Upper lobe of left lung (tissue), 6 donors: ENCODE measurements around the gene SLC22A13. TPM values are rescaled to one million over a fixed set of nuclear protein-coding genes. Genes with fewer than 3 reads are reported as not detected.

Experiments
- ATAC-seq, 2 donors: fragments of 200-7000 bp; cut with Tn5 transposase; one replicate each; pipeline ENCODE4 v1.9.1; 2022; ENCODE audit warnings: mild to moderate bottlenecking in 2 of 2, moderate library complexity in 2 of 2; ENCODE audit not compliant: low FRiP score in 2 of 2
- DNase-seq, 2 donors: peaks; one replicate each; pipeline ENCODE4 v3.0.0-alpha.2; 2019 to 2020
- H3K27ac ChIP-seq, 4 donors: fragments of 200-600 bp; sonication (generic); one replicate each; pipeline ENCODE4 v1.5.1; 2016 to 2019
- H3K27me3 ChIP-seq, 4 donors: fragments of 200-600 bp; sonication (generic); one replicate each; pipeline ENCODE4 v1.5.1; 2017 to 2019
- H3K36me3 ChIP-seq, 4 donors: fragments of 200-600 bp; sonication (generic); one replicate each; pipeline ENCODE4 v1.5.1; 2016 to 2019
- H3K4me1 ChIP-seq, 4 donors: fragments of 200-600 bp; sonication (generic); one replicate each; pipeline ENCODE4 v1.5.1; 2018 to 2019
- H3K4me3 ChIP-seq, 4 donors: fragments of 200-600 bp; sonication (generic); one replicate each; pipeline ENCODE4 v1.5.1; 2017 to 2019; ENCODE audit warnings: mild to moderate bottlenecking in 2 of 4, moderate library complexity in 1 of 4
- H3K9me3 ChIP-seq, 4 donors: fragments of 200-600 bp; sonication (generic); one replicate each; pipeline ENCODE4 v1.5.1; 2018 to 2019
- EP300 ChIP-seq, 4 donors: sonication (generic); formaldehyde crosslinking; IDR thresholded peaks; one replicate each; pipeline ENCODE4 v1.5.1; 2017; ENCODE audit warnings: antibody characterized with exemption in 4 of 4, control low read depth in 2 of 4
- POLR2A ChIP-seq, 4 donors: fragments of 450-650 bp; IDR thresholded peaks; one replicate each; pipeline ENCODE4 v1.5.1; 2016 to 2017; ENCODE audit warnings: antibody characterized with exemption in 4 of 4, mild to moderate bottlenecking in 2 of 4
- POLR2AphosphoS5 ChIP-seq, 2 donors: sonication (generic); formaldehyde crosslinking; IDR thresholded peaks; one replicate each; pipeline ENCODE4 v1.5.1; 2017; ENCODE audit warnings: antibody characterized with exemption in 2 of 2
- WGBS, 2 donors: methylation state at CpG; one replicate each; pipeline ENCODE4 v1.1.5; 2017 to 2018; 5-methylcytosine and 5-hydroxymethylcytosine counted together
- total RNA-seq, 6 donors: library from RNA; depleted of rRNA in 4 of 6; stranded (reverse); fragments of >200 nt in 4 of 6; gene quantifications; one replicate each; pipeline versions ENCODE4 v1.1.0 to v1.2.1, GENCODE V29; 2016 to 2021
- TF ChIP-seq, protein P1 (sequence below), 6 experiments: fragments of 450-650 bp in 4 of 6; fragments of 200-600 bp in 2 of 6; sonication (generic) in 2 of 6; IDR thresholded peaks; one replicate each; pipeline ENCODE4 v1.5.1; 2016 to 2019; ENCODE audit warnings: antibody characterized with exemption in 6 of 6
- donor health status: DM: no; HTN: no; CAD: no; lungs with moderate emphysema.
- donor health status: DM: no; HTN: yes; CAD: no; lungs with severe emphysema.

SLC22A13 gene
- total RNA-seq, 6 donors from 2014 or later, result 0.27 to 1.6 (median 0.48) TPM; not detected in 2

DNA sequence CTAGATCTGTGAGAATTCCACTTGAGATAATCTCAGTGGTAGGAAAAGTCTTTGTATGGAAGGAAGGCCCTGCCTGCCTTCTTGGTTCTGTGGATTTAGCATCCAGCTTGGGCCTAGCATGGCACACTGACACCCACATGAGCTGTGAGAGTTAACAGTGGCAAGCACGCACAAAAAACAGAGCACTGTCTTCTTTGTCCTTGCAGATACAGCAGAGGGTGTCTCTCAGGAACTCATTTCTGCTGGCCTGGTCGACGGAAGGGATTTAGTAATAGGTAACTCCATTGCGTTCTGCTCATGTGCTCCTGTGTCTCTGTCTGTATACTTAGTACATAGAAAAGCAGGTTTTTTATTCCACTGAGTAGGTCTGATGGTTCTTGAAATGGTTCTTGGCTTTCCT is 14.4 kb upstream of the SLC22A13 start:
- H3K4me3 ChIP-seq, result no peak overlapping the region
- no peaks in the 10 kb centered on the region for H3K27me3 ChIP-seq
- TF ChIP-seq EP300 (IDR thresholded peaks at IDR 0.05), result no peak
- TF ChIP-seq POLR2A (IDR thresholded peaks at IDR 0.05), result no peak
- no peak for TF ChIP-seq POLR2AphosphoS5 (IDR thresholded peaks at IDR 0.05)
- TF ChIP-seq, protein P1, sequence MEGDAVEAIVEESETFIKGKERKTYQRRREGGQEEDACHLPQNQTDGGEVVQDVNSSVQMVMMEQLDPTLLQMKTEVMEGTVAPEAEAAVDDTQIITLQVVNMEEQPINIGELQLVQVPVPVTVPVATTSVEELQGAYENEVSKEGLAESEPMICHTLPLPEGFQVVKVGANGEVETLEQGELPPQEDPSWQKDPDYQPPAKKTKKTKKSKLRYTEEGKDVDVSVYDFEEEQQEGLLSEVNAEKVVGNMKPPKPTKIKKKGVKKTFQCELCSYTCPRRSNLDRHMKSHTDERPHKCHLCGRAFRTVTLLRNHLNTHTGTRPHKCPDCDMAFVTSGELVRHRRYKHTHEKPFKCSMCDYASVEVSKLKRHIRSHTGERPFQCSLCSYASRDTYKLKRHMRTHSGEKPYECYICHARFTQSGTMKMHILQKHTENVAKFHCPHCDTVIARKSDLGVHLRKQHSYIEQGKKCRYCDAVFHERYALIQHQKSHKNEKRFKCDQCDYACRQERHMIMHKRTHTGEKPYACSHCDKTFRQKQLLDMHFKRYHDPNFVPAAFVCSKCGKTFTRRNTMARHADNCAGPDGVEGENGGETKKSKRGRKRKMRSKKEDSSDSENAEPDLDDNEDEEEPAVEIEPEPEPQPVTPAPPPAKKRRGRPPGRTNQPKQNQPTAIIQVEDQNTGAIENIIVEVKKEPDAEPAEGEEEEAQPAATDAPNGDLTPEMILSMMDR (IDR thresholded peaks at IDR 0.05), result no peak
- ATAC-seq, result no peak
- no peaks in the 10 kb centered on the region for H3K9me3 ChIP-seq
- DNase-seq, result no peak
- no peak overlapping the region for H3K27ac ChIP-seq
- WGBS, 2 donors, result 88 to 98% methylated on average over 4 of the region's 4 CpGs
- H3K4me1 ChIP-seq, result no peaks in the 10 kb centered on the region
- H3K36me3 ChIP-seq, result peaks cover 14 to 88% (median 41%) of the 10 kb centered on the region in 4 donors

DNA sequence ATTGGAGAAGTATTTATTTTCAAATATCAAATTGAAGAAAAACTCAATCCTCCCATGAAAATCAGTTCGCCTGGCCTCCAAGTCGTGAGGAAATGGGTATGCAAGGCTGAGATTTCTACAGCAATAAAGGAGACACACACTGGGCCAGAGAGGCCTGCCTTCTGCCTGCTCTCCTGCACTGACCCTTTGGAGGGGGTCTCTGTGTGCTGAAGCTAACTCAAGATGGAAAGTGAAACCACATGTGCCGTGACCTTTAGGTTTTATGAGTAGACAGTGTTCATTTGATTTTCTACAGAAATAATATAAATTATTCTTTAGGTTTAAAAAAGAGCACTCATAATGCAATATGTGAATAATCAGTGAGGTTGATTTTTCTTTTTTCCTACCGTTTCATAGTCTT is 11.9 kb upstream of the SLC22A13 start:
- no peaks in the 10 kb centered on the region for H3K27me3 ChIP-seq
- no peak overlapping the region for H3K27ac ChIP-seq
- 93 to 94% methylated on average over 4 of the region's 4 CpGs for WGBS, 2 donors
- no peak for ATAC-seq
- no peak for TF ChIP-seq POLR2A (IDR thresholded peaks at IDR 0.05)
- TF ChIP-seq POLR2AphosphoS5 (IDR thresholded peaks at IDR 0.05), result no peak
- no peak for TF ChIP-seq EP300 (IDR thresholded peaks at IDR 0.05)
- TF ChIP-seq, protein P1 (IDR thresholded peaks at IDR 0.05), result no peak
- no peak overlapping the region for H3K4me3 ChIP-seq
- H3K4me1 ChIP-seq, result no peaks in the 10 kb centered on the region
- DNase-seq, result no peak
- peaks cover 11 to 63% (median 30%) of the 10 kb centered on the region in 4 donors for H3K36me3 ChIP-seq
- H3K9me3 ChIP-seq, result no peaks in the 10 kb centered on the region

DNA sequence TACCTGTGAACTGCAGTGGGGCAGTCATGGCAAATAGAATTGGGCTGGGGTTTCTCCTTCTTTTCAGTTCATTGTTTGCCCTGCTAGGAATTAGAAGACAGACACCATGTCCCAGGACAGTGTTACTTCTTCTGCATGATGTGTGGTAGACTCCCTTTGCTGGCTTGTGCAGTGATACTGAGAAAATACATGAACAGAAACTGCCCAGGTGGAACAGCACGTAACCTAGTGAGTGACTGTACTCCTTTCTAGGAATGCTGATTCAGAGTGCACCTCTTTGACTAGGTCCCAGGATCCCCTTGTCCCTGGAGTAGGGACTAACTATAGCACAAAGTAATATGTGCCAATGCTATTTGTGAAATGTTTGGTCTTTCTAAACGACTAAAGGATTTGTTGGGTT is 10.7 kb upstream of the SLC22A13 start:
- ATAC-seq (no peak), DNase-seq (no peak)
- Histone ChIP-seq H3K9me3 (no peaks in the 10 kb centered on the region), H3K4me3 (no peak overlapping the region), H3K27me3 (no peaks in the 10 kb centered on the region), H3K27ac (no peak overlapping the region), H3K36me3 (peaks cover 11 to 53% (median 28%) of the 10 kb centered on the region in 4 donors), H3K4me1 (no peaks in the 10 kb centered on the region)
- no peak for TF ChIP-seq POLR2A (IDR thresholded peaks at IDR 0.05)
- TF ChIP-seq, protein P1 (IDR thresholded peaks at IDR 0.05), result no peak
- TF ChIP-seq EP300 (IDR thresholded peaks at IDR 0.05), result no peak
- 91 to 95% methylated on average over 2 of the region's 2 CpGs for WGBS, 2 donors

DNA sequence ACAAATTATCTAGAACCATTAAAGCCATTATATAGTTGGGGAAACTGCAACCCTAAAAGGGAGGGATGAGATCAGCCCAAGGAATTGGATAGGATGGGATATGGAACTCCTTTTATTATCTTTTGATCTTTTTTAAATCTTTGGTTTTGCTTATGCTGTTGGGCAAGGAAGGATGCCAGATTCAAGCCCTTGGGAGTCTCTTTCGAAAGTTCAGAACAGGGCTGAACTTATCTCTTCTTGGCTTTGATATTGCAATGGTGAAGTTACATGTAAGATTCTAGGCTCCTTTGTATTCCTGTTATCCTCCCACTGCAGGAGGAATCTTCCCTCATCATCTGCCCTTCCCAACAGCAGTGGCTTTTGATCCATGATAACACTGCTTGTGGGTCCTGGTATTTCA is 10.0 kb upstream of the SLC22A13 start:
- peaks cover 11 to 45% (median 26%) of the 10 kb centered on the region in 4 donors for H3K36me3 ChIP-seq
- H3K27me3 ChIP-seq, result no peaks in the 10 kb centered on the region
- H3K4me3 ChIP-seq, result no peak overlapping the region
- H3K4me1 ChIP-seq, result no peaks in the 10 kb centered on the region
- no peak overlapping the region for H3K27ac ChIP-seq
- DNase-seq, result no peak
- WGBS, 2 donors, result 94 to 100% methylated on average over 1 of the region's 1 CpG
- H3K9me3 ChIP-seq, result no peaks in the 10 kb centered on the region
- TF ChIP-seq, protein P1 (IDR thresholded peaks at IDR 0.05), result no peak
- no peak for TF ChIP-seq POLR2A (IDR thresholded peaks at IDR 0.05)
- TF ChIP-seq EP300 (IDR thresholded peaks at IDR 0.05), result no peak
- TF ChIP-seq POLR2AphosphoS5 (IDR thresholded peaks at IDR 0.05), result no peak
- ATAC-seq, result peak in 1 of 2 donors; percentile 75

DNA sequence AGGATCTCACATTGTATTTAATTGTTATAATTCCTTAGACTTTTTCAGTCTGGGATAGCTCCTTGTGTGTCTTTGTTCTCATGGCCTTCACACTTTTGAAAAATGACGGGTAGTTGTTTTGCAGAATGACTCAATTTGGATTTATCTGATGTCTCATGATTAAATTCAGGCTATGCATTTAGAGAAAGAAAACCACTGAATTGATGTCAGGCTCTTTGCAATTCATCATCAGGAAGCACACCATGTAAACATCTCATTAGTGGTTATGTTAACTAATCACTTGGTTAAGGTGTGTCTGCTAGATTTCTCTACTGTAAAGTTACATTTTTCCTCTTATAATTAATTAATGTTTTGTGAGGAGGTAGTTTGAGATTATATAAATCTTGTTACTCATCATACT is 8.0 kb upstream of the SLC22A13 start:
- Histone ChIP-seq H3K4me1 (no peaks in the 10 kb centered on the region), H3K36me3 (peaks cover 9 to 26% (median 12%) of the 10 kb centered on the region in 4 donors), H3K27ac (no peak overlapping the region), H3K4me3 (no peak overlapping the region), H3K9me3 (no peaks in the 10 kb centered on the region), H3K27me3 (no peaks in the 10 kb centered on the region)
- 62 to 68% methylated on average over 1 of the region's 1 CpG for WGBS, 2 donors
- ATAC-seq (no peak), DNase-seq (no peak)
- TF ChIP-seq EP300 (IDR thresholded peaks at IDR 0.05) (no peak), POLR2A (IDR thresholded peaks at IDR 0.05) (no peak), POLR2AphosphoS5 (IDR thresholded peaks at IDR 0.05) (no peak)
- TF ChIP-seq, protein P1 (IDR thresholded peaks at IDR 0.05), result no peak
